Fibroblast of mammary gland (primary cell): ENCODE measurements around the gene CTLA4.
A peak's percentile ranks its signal among the peaks of the same experiment; 100 is the strongest.
"Not testable (repeated sequence)": the region's sequence is repeated elsewhere in the genome, so short reads cannot be mapped to it uniquely, and the experiment has no call there.

Source experiments
- DNase-seq: peaks from one replicate; pipeline ENCODE4 v3.0.0-alpha.2; 2010; ENCODE audit warnings: low read depth
- H3K4me3 ChIP-seq: 2 replicates; pipeline ENCODE4 v1.5.1; 2011; ENCODE audit warnings: low read depth, mild to moderate bottlenecking, low read length, moderate library complexity; ENCODE audit not compliant: control insufficient read depth
- TF ChIP-seq, protein P1 (sequence below): conservative IDR thresholded peaks from 2 replicates; pipeline ENCODE4 v1.5.1; 2011; ENCODE audit warnings: low read depth, low read length, inconsistent platforms; ENCODE audit not compliant: control insufficient read depth, insufficient read depth

The CTLA4 gene

DNA sequence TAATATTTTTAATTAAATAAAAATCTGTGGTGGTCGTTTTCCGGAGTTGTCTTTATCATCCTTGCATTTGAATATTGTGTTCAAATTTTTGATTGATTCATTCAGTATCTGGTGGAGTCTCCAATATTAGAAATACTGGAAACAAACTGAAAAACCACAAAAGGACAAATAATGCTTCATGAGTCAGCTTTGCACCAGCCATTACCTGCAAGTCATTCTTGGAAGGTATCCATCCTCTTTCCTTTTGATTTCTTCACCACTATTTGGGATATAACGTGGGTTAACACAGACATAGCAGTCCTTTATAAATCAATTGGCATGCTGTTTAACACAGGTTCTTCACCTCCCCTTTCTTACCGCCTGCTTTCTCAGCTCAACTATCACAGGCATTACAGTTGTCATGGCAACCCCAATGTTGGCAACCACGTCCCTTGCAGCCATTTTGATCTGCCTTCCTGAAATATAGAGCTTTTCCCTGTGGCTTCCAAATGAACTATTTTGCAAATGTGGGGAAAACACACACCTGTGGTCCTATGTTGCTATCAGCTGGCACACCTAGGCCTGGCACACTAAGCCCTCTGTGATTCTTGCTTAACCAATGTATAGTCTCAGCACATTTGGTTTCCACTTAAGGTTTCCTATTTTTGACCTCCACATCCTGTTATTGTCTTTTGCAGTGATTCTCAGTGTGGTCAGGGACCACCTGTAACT lies 6.5 kb downstream of the CTLA4 start:
- H3K4me3 ChIP-seq = no peak overlapping the region
- TF ChIP-seq, protein P1, sequence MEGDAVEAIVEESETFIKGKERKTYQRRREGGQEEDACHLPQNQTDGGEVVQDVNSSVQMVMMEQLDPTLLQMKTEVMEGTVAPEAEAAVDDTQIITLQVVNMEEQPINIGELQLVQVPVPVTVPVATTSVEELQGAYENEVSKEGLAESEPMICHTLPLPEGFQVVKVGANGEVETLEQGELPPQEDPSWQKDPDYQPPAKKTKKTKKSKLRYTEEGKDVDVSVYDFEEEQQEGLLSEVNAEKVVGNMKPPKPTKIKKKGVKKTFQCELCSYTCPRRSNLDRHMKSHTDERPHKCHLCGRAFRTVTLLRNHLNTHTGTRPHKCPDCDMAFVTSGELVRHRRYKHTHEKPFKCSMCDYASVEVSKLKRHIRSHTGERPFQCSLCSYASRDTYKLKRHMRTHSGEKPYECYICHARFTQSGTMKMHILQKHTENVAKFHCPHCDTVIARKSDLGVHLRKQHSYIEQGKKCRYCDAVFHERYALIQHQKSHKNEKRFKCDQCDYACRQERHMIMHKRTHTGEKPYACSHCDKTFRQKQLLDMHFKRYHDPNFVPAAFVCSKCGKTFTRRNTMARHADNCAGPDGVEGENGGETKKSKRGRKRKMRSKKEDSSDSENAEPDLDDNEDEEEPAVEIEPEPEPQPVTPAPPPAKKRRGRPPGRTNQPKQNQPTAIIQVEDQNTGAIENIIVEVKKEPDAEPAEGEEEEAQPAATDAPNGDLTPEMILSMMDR = no peak
- DNase-seq = no peak

DNA sequence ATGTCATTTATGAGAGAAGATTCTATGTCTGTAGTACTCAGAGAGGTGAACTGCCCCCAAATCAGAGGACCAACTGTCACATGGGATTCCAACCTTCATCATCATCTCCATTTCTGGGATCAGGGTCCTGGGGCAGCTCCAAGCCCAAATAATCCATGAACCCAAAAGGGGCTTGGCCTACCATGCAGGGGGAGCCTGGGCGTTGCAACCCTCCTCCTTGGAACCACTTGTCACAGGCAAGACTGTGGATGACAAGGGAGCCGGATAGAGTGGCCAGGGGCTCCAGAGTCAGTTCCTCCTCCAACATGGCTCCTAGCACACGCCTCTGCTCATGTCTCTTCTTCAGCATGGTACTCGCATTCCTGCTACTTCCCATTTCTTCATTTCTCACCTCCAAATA lies 7.9 kb downstream of the CTLA4 start:
- TF ChIP-seq, protein P1 = no peak
- no peak for DNase-seq
- H3K4me3 ChIP-seq = no peak overlapping the region

DNA sequence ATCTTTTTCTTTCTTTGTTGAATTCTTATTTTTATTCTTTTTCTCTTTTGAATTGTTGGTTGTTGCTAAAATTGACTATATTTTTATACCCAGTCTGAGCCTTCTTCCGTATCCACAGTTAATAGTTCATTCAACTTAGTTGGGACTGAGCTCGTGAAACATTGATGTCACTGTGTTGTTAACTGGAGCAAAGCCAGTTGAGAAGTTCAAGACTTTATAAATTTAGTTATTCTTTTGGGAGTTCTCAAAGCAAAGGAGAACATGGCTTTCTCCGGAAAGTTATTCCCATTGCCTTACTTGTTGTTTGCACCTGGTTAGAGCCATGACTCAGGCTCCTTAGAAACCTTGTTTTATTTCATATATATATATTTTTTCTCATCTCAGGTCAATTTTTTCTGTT lies 8.8 kb downstream of the CTLA4 start:
- H3K4me3 ChIP-seq = no peak overlapping the region
- TF ChIP-seq, protein P1 = no peak
- DNase-seq = no peak

DNA sequence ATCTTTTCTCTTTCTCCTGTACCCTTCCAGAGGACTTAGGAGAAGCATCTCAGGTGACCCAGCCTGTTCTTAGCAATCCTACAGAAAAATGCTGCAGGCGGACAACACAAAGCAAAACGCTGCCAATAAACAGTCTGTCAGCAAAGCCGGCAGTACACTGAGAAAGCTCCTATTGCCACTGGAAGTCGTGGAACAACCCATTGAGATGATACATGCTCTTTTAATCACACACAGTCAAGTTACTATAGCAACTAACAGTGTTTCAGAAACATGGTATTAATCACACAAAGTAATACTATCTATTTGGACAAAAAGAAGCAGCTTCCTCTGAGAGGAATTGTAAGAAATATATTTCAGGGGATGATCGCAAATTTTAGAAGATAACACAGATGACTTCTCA lies 10.5 kb downstream of the CTLA4 start:
- H3K4me3 ChIP-seq = no peak overlapping the region
- peak; percentile 46 for DNase-seq
- TF ChIP-seq, protein P1 = no peak

DNA sequence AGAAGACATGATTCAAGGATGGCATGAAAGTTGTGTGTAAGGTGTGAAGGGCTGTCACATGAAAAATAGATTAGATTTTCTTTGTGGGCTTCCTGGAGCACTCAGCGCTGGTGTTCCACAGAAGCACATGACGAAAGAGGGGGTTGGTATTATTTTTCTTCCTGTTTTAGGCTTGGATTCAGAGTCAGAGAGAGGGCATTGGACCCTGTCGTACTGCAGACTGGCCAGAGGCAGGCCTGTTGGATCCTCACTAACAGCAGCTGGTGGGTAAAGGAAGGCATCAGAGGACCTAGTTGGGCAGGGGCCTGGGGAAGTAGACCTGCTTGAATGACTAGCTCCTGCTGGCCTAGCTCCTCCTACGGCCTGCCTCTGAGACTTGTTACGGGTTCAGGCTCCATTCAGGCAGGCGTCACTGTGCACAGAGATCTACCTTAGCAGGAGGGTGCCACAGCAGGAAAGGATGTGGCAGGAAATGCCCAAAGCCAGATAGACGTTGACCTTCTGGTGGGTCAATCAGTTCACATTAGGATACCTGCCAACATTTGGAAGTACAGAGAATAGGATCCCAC lies 13.1 kb downstream of the CTLA4 start:
- no peak overlapping the region for H3K4me3 ChIP-seq
- no peak for DNase-seq
- TF ChIP-seq, protein P1 = no peak

DNA sequence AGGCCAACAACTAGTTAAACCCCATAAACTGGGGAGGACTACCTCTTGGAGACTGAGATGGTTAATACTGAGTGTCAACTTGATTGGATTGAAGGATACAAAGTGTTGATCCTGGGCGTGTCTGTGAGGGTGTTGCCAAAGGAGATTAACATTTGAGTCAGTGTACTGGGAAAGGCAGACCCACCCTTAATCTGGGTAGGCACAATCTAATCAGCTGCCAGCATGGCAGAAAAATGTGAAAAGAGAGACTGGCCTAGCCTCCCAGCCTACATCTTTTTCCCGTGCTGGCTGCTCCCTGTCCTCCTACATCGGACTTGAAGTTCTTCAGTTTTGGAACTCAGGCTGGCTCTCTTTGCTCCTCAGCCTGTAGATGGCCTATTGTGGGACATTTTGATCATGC lies 13.6 kb downstream of the CTLA4 start:
- not testable (repeated sequence) for DNase-seq, H3K4me3 ChIP-seq

DNA sequence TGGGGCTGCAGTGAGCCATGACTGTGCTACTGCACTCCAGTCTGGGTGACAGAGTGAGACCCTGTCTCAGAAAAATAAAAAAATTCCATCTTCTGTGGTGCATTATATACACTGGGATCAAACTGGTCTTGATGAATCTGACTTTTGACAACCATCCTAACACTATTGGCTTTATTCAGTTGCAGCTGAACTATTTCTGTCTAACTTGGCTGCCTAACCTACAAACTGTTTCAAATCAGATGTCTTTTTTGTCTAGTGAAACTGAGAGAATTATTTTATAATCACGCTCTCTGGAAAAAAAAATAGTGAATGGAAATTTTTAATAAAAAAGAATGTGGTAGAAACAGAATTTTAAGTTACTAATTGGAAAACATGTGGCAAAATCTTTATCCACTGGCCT lies 15.0 kb downstream of the CTLA4 start:
- H3K4me3 ChIP-seq = no peak overlapping the region
- TF ChIP-seq, protein P1 = no peak
- no peak for DNase-seq
